WTC11 (cell line): ENCODE data around the gene NUB1. TPM values are rescaled to one million over a fixed set of nuclear protein-coding genes. Genes with fewer than 3 reads are reported as not detected.

Source experiments
- ATAC-seq: fragments of 200-7000 bp; cut with Tn5 transposase; 2 replicates; pipeline ENCODE4 v1.10.0; 2021; ENCODE audit warnings: mild to moderate bottlenecking, moderate library complexity
- CTCF ChIA-PET: fragments of 300-600 bp; sonication (Branson Sonifier 250); formaldehyde crosslinking; loops from one replicate; lab custom pipeline; 2021; ENCODE audit warnings: antibody characterized with exemption; lab: Charles Lee
- POLR2A ChIA-PET: fragments of 350-600 bp; sonication (Branson Sonifier 250); formaldehyde crosslinking; loops from one replicate; lab custom pipeline; 2021; ENCODE audit warnings: antibody characterized with exemption; lab: Charles Lee
- DNase-seq: peaks from one replicate; pipeline ENCODE4 v3.0.0; 2021; ENCODE audit warnings: low spot score
- H3K27ac Mint-ChIP-seq: 2 replicates; pipeline ENCODE4 v1.8.0; 2021; ENCODE audit warnings: mixed read lengths
- H3K27me3 Mint-ChIP-seq: 2 replicates; pipeline ENCODE4 v1.8.0; 2021; ENCODE audit warnings: low read depth, mild to moderate bottlenecking, moderate library complexity, mixed read lengths
- H3K36me3 Mint-ChIP-seq: 2 replicates; pipeline ENCODE4 v1.8.0; 2021; ENCODE audit warnings: mixed read lengths
- H3K4me1 Mint-ChIP-seq: 2 replicates; pipeline ENCODE4 v1.8.0; 2022; ENCODE audit warnings: mixed read lengths
- H3K4me3 Mint-ChIP-seq: 2 replicates; pipeline ENCODE4 v1.8.0; 2021; ENCODE audit warnings: mild to moderate bottlenecking, moderate library complexity, mixed read lengths
- H3K9me3 Mint-ChIP-seq: 2 replicates; pipeline ENCODE4 v1.8.0; 2021; ENCODE audit warnings: mixed read lengths
- GTF2I ChIP-seq: fragments of 250-450 bp; sonication (Bioruptor Pico); conservative IDR thresholded peaks from 2 replicates; pipeline ENCODE4 v1.4.0; 2021; ENCODE audit warnings: mild to moderate bottlenecking
- HMGA2 ChIP-seq: fragments of 250-450 bp; sonication (Bioruptor Pico); IDR thresholded peaks from 2 replicates; pipeline ENCODE4 v1.4.0; 2021; ENCODE audit warnings: mild to moderate bottlenecking, moderate library complexity
- IRF2 ChIP-seq: sonication (generic); formaldehyde crosslinking; IDR thresholded peaks from 2 replicates; pipeline ENCODE4 v1.8.0; 2022; ENCODE audit warnings: low read depth, missing genetic modification reagents, borderline replicate concordance
- NFE2L1 ChIP-seq: sonication (generic); formaldehyde crosslinking; IDR thresholded peaks from 2 replicates; pipeline ENCODE4 v1.8.1; 2023; ENCODE audit warnings: missing genetic modification reagents
- OVOL2 ChIP-seq: fragments of 250-450 bp; sonication (Bioruptor Pico); IDR thresholded peaks from 2 replicates; pipeline ENCODE4 v1.9.0; 2021; ENCODE audit warnings: mild to moderate bottlenecking, borderline replicate concordance
- SMAD3 ChIP-seq: sonication (generic); formaldehyde crosslinking; IDR thresholded peaks from 2 replicates; pipeline ENCODE4 v1.8.0; 2022; ENCODE audit warnings: missing genetic modification reagents, mild to moderate bottlenecking, borderline replicate concordance
- SP1 ChIP-seq: sonication (generic); formaldehyde crosslinking; conservative IDR thresholded peaks from 2 replicates; pipeline ENCODE4 v1.8.1; 2022; ENCODE audit warnings: missing genetic modification reagents
- TCF7 ChIP-seq: sonication (generic); formaldehyde crosslinking; IDR thresholded peaks from 2 replicates; pipeline ENCODE4 v1.8.0; 2022; ENCODE audit warnings: mild to moderate bottlenecking, low read depth, missing genetic modification reagents, moderate library complexity
- ZNF138 ChIP-seq: sonication (generic); formaldehyde crosslinking; conservative IDR thresholded peaks from 2 replicates; pipeline ENCODE4 v1.8.1; 2022; ENCODE audit warnings: mild to moderate bottlenecking, moderate library complexity, missing genetic modification reagents
- ZNF263 ChIP-seq: sonication (generic); formaldehyde crosslinking; IDR thresholded peaks from 2 replicates; pipeline ENCODE4 v1.8.1; 2022; ENCODE audit warnings: low read depth, mild to moderate bottlenecking, moderate library complexity, missing genetic modification reagents
- ZNF423 ChIP-seq: fragments of 250-450 bp; sonication (Bioruptor Pico); IDR thresholded peaks from 2 replicates; pipeline ENCODE4 v2.1.2; 2022; ENCODE audit warnings: mild to moderate bottlenecking, moderate library complexity
- total RNA-seq: library from RNA; stranded (reverse); gene quantifications from 3 replicates; pipeline ENCODE4 v1.2.3, GENCODE V29; 2021
- TF ChIP-seq, protein P1 (sequence below): fragments of 250-450 bp; sonication (Bioruptor Pico); conservative IDR thresholded peaks from 2 replicates; pipeline ENCODE4 v1.9.0; 2021; ENCODE audit warnings: mild to moderate bottlenecking
- TF ChIP-seq, protein P2 (sequence below): sonication (generic); formaldehyde crosslinking; IDR thresholded peaks from 2 replicates; pipeline ENCODE4 v1.8.1; 2023; ENCODE audit warnings: mild to moderate bottlenecking, missing genetic modification reagents
- TF ChIP-seq, protein P3 (sequence below): sonication (generic); formaldehyde crosslinking; conservative IDR thresholded peaks from 2 replicates; pipeline ENCODE4 v1.8.1; 2023; ENCODE audit warnings: mild to moderate bottlenecking, low read depth, missing genetic modification reagents, moderate library complexity
- TF ChIP-seq, protein P4 (sequence below): sonication (generic); formaldehyde crosslinking; IDR thresholded peaks from 2 replicates; pipeline ENCODE4 v1.8.1; 2023; ENCODE audit warnings: mild to moderate bottlenecking, missing genetic modification reagents, borderline replicate concordance
- TF ChIP-seq, protein P5 (sequence below): fragments of 200-600 bp; IDR thresholded peaks from 2 replicates; pipeline ENCODE4 v1.8.0; 2022; ENCODE audit warnings: antibody characterized with exemption

NUB1 gene
- total RNA-seq, 1 experiment from 2014 or later: 38.3 TPM

DNA sequence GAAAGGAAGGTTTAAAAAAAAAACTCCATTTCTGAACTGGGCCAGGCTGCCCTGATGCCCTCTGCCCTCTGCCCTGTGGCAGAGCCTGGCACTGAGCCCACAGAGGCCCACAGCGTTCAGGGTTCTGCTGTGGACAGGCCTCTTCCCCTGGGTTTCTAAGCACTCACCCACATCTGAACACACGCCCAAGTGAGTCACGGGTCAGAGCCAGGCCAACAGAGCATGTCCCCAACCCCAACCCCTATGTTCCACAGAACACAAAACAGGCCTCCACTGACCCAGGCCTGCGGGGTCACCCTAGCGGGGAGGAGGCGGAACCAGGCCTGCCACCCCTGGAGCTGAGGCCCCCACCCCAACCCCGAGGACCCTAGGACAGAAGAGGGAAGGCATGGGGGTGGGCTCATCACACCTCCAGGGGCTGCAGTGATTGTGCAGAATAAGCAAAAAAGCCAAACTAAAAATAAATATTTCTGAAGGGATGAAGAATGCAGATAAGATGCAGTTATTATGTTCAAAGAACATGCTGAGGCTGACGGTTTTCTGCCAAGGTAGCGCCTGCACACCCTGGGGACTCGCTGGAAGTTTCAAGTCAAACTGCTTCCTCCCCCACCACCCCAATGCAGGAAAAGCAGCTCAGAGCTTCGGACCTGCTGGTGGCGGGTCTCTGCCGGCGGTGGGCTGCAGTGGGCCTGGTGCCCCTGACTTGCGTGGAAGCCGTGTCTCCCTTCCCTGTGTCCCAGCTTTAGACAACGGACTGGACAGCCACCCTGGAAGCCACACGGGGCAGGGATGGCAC is 62.8 kb downstream of the NUB1 start (continued):
- TF ChIP-seq SMAD3: no peak
- TF ChIP-seq, protein P1, sequence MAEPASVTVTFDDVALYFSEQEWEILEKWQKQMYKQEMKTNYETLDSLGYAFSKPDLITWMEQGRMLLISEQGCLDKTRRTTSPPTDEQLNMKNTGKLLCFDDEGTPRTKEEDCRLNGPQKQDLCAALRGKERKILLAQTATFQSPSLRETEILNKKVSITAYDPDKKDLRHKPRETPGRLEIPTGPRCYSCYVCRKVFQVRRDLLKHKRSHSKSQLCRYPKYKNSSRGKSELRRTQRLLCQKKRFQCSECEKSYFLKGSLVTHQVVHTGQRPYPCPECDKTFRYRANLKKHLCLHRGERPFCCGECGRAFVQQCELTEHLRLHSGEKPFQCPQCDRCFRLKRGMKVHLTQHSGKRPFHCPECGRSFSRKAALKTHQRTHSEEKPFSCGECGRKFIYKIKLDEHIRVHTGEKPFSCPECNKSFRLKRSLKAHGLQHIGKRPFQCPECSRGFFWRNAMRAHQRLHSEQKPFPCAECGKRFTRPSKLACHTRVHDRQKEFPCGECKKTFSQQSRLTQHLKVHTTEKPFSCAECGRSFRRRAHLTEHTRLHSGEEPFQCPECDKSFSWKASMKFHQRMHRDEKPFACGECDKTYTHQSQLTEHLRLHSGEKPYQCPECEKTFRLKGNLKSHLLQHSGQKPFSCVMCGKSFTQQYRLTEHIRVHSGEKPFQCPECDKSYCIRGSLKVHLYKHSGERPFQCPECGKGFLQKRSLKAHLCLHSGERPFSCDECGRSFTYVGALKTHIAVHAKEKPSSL (CRISPR knock-in tag): no peak
- TF ChIP-seq, protein P2, sequence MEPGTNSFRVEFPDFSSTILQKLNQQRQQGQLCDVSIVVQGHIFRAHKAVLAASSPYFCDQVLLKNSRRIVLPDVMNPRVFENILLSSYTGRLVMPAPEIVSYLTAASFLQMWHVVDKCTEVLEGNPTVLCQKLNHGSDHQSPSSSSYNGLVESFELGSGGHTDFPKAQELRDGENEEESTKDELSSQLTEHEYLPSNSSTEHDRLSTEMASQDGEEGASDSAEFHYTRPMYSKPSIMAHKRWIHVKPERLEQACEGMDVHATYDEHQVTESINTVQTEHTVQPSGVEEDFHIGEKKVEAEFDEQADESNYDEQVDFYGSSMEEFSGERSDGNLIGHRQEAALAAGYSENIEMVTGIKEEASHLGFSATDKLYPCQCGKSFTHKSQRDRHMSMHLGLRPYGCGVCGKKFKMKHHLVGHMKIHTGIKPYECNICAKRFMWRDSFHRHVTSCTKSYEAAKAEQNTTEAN (CRISPR knock-in tag): no peak
- TF ChIP-seq GTF2I (CRISPR knock-in tag): no peak
- no peak for TF ChIP-seq OVOL2 (CRISPR knock-in tag)
- no peak for TF ChIP-seq HMGA2 (CRISPR knock-in tag)
- no peak for TF ChIP-seq ZNF423 (CRISPR knock-in tag)
- no peak for TF ChIP-seq SP1 (CRISPR knock-in tag)

DNA sequence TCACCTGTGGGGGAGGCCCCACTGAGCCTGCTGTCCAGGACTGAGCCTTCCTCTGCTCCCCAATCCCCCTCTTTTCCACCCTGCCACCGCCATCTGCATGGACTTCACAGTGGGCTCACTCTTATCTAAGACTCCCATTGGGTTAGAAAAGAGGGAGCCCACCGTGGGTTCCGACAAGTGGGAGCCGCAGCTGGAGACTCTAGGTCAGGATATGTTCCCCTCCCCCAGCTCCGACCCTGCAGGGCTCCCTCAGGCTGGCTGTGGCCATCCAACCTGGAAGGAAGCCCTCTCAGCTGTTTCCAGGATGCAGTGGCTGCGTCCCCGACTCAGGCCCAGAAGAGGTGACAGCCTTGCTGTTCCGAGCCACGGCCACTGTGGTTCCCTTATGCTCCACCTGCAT is 63.4 kb downstream of the NUB1 start:
- H3K36me3 Mint-ChIP-seq: no peaks in the 10 kb centered on the region
- H3K4me1 Mint-ChIP-seq: peaks cover 28% of the 10 kb centered on the region
- no peak overlapping the region for H3K4me3 Mint-ChIP-seq
- no peak for ATAC-seq
- H3K27ac Mint-ChIP-seq: no peak overlapping the region
- ChIA-PET POLR2A (interaction anchor here (0.7 kb wide), 1 partner anchor 9 kb away, joined by 3 read pairs; no protein-coding TSS in a partner anchor), CTCF (interaction anchor here (1.4 kb wide), 1 partner anchor 34 kb away, joined by 4 read pairs; no protein-coding TSS in a partner anchor)
- H3K27me3 Mint-ChIP-seq: peaks cover 5% of the 10 kb centered on the region; the same call in 1 of the 2 replicates
- DNase-seq: no peak
- H3K9me3 Mint-ChIP-seq: no peaks in the 10 kb centered on the region
- TF ChIP-seq, protein P3, sequence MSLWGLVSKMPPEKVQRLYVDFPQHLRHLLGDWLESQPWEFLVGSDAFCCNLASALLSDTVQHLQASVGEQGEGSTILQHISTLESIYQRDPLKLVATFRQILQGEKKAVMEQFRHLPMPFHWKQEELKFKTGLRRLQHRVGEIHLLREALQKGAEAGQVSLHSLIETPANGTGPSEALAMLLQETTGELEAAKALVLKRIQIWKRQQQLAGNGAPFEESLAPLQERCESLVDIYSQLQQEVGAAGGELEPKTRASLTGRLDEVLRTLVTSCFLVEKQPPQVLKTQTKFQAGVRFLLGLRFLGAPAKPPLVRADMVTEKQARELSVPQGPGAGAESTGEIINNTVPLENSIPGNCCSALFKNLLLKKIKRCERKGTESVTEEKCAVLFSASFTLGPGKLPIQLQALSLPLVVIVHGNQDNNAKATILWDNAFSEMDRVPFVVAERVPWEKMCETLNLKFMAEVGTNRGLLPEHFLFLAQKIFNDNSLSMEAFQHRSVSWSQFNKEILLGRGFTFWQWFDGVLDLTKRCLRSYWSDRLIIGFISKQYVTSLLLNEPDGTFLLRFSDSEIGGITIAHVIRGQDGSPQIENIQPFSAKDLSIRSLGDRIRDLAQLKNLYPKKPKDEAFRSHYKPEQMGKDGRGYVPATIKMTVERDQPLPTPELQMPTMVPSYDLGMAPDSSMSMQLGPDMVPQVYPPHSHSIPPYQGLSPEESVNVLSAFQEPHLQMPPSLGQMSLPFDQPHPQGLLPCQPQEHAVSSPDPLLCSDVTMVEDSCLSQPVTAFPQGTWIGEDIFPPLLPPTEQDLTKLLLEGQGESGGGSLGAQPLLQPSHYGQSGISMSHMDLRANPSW (CRISPR knock-in tag): no peak
- TF ChIP-seq, protein P2 (CRISPR knock-in tag): no peak
- TF ChIP-seq, protein P4, sequence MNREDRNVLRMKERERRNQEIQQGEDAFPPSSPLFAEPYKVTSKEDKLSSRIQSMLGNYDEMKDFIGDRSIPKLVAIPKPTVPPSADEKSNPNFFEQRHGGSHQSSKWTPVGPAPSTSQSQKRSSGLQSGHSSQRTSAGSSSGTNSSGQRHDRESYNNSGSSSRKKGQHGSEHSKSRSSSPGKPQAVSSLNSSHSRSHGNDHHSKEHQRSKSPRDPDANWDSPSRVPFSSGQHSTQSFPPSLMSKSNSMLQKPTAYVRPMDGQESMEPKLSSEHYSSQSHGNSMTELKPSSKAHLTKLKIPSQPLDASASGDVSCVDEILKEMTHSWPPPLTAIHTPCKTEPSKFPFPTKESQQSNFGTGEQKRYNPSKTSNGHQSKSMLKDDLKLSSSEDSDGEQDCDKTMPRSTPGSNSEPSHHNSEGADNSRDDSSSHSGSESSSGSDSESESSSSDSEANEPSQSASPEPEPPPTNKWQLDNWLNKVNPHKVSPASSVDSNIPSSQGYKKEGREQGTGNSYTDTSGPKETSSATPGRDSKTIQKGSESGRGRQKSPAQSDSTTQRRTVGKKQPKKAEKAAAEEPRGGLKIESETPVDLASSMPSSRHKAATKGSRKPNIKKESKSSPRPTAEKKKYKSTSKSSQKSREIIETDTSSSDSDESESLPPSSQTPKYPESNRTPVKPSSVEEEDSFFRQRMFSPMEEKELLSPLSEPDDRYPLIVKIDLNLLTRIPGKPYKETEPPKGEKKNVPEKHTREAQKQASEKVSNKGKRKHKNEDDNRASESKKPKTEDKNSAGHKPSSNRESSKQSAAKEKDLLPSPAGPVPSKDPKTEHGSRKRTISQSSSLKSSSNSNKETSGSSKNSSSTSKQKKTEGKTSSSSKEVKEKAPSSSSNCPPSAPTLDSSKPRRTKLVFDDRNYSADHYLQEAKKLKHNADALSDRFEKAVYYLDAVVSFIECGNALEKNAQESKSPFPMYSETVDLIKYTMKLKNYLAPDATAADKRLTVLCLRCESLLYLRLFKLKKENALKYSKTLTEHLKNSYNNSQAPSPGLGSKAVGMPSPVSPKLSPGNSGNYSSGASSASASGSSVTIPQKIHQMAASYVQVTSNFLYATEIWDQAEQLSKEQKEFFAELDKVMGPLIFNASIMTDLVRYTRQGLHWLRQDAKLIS (CRISPR knock-in tag): no peak
- TF ChIP-seq TCF7 (no peak), IRF2 (no peak), ZNF263 (CRISPR knock-in tag) (no peak), ZNF138 (no peak), NFE2L1 (CRISPR knock-in tag) (no peak)
- TF ChIP-seq, protein P5, sequence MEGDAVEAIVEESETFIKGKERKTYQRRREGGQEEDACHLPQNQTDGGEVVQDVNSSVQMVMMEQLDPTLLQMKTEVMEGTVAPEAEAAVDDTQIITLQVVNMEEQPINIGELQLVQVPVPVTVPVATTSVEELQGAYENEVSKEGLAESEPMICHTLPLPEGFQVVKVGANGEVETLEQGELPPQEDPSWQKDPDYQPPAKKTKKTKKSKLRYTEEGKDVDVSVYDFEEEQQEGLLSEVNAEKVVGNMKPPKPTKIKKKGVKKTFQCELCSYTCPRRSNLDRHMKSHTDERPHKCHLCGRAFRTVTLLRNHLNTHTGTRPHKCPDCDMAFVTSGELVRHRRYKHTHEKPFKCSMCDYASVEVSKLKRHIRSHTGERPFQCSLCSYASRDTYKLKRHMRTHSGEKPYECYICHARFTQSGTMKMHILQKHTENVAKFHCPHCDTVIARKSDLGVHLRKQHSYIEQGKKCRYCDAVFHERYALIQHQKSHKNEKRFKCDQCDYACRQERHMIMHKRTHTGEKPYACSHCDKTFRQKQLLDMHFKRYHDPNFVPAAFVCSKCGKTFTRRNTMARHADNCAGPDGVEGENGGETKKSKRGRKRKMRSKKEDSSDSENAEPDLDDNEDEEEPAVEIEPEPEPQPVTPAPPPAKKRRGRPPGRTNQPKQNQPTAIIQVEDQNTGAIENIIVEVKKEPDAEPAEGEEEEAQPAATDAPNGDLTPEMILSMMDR: no peak
